Panc1 (cell line): Measurements from ENCODE around the gene GPR153. TPM values are rescaled to one million over a fixed set of nuclear protein-coding genes. Genes with fewer than 3 reads are reported as not detected.

Experiments used
- ATAC-seq: fragments of 200-7000 bp; cut with Tn5 transposase; 2 replicates; pipeline ENCODE4 v1.9.1; 2020; ENCODE audit warnings: mild to moderate bottlenecking, moderate library complexity
- BruUV-seq: library from RNA; stranded (reverse); fragments of 400-500 nt; replicated peaks from 2 replicates; lab custom pipeline; 2021; lab: Mats Ljungman, UMichigan
- CTCF ChIA-PET: fragments of 300-600 bp; sonication (Branson Sonifier 250); formaldehyde crosslinking; loops from one replicate; lab custom pipeline; 2022; ENCODE audit warnings: antibody characterized with exemption; lab: Charles Lee
- POLR2A ChIA-PET: fragments of 300-600 bp; sonication (Branson Sonifier 250); formaldehyde crosslinking; loops from one replicate; lab custom pipeline; 2022; ENCODE audit warnings: antibody characterized with exemption; lab: Charles Lee
- DNase-seq: peaks from one replicate; pipeline ENCODE4 v3.0.0-alpha.2; 2010; ENCODE audit warnings: low read depth, low spot score
- H3K27ac ChIP-seq: 2 replicates; pipeline ENCODE4 v1.5.1; 2011; ENCODE audit warnings: mild to moderate bottlenecking, low read length, inconsistent platforms
- H3K27me3 ChIP-seq: fragments of 200-500 bp; sonication (Bioruptor generic); 2 replicates; pipeline ENCODE4 v1.6.0; 2014; ENCODE audit warnings: low read length, inconsistent platforms; ENCODE audit not compliant: control insufficient read depth, insufficient read depth
- H3K36me3 ChIP-seq: fragments of 200-500 bp; sonication (Bioruptor generic); 2 replicates; pipeline ENCODE4 v1.5.1; 2014; ENCODE audit warnings: inconsistent platforms, mild to moderate bottlenecking, low read length, moderate library complexity; ENCODE audit not compliant: control insufficient read depth, insufficient read depth
- H3K4me1 ChIP-seq: 2 replicates; pipeline ENCODE4 v1.5.1; 2011; ENCODE audit warnings: inconsistent platforms, mild to moderate bottlenecking, low read length, moderate library complexity; ENCODE audit not compliant: control insufficient read depth, insufficient read depth
- H3K4me3 ChIP-seq, 2 experiments: 2 replicates each; pipeline ENCODE4 v1.5.1; 2011 to 2012; ENCODE audit warnings: low read depth in 2 of 2, low read length in 2 of 2, mild to moderate bottlenecking in 2 of 2, inconsistent platforms in 1 of 2, moderate library complexity in 1 of 2
- H3K9me3 ChIP-seq: fragments of 200-500 bp; sonication (Bioruptor generic); 2 replicates; pipeline ENCODE4 v1.5.1; 2014; ENCODE audit warnings: low read depth, mild to moderate bottlenecking, inconsistent platforms, low read length, moderate library complexity; ENCODE audit not compliant: control insufficient read depth, insufficient read depth
- CTCF ChIP-seq: fragments of 450-650 bp; IDR thresholded peaks from 2 replicates; pipeline ENCODE4 v1.5.1; 2017; ENCODE audit warnings: mild to moderate bottlenecking
- POLR2AphosphoS5 ChIP-seq: IDR thresholded peaks from 2 replicates; pipeline ENCODE4 v1.6.1; 2012; ENCODE audit warnings: mild to moderate bottlenecking, low read depth, low read length, moderate library complexity
- REST ChIP-seq, 2 experiments: IDR thresholded peaks; 2 replicates each; pipeline ENCODE4 v1.6.1; 2011 to 2012; ENCODE audit warnings: low read depth in 2 of 2, control low read depth in 1 of 2, low read length in 1 of 2, mild to moderate bottlenecking in 1 of 2, moderate library complexity in 1 of 2; ENCODE audit not compliant: insufficient read depth in 1 of 2
- SIN3A ChIP-seq: IDR thresholded peaks from 2 replicates; pipeline ENCODE4 v1.6.1; 2012; ENCODE audit warnings: low read depth, mild to moderate bottlenecking, low read length, moderate library complexity, borderline replicate concordance; ENCODE audit not compliant: insufficient read depth
- TCF7L2 ChIP-seq: IDR thresholded peaks from 2 replicates; pipeline ENCODE4 v1.6.1; 2011; ENCODE audit warnings: mild to moderate bottlenecking, low read depth, low read length, inconsistent platforms
- in situ Hi-C: cut with HindIII; loops from 2 replicates; pipeline ENCODE4 v1.10.0; 2016; ENCODE audit warnings: low sequenced_read_pairs, low pct_unique_long_range_greater_than_20kb
- intact Hi-C: fragments of 100-400 bp; cut with micrococcal nuclease; formaldehyde crosslinking; loops from one replicate; pipeline ENCODE4 v1.10.0; 2022; ENCODE audit not compliant: unreplicated experiment
- total RNA-seq: library from RNA; stranded (reverse); gene quantifications from one replicate; pipeline ENCODE4 v1.2.1, GENCODE V29; 2021; ENCODE audit not compliant: unreplicated experiment

GPR153 gene
- total RNA-seq, 1 experiment from 2014 or later: 5.5 TPM

GRCh38 chr1:6223617-6224016 is 37.3 kb downstream of the GPR153 start:
- H3K9me3 ChIP-seq: no peaks in the 10 kb centered on the region
- no peak for TF ChIP-seq REST (IDR thresholded peaks at IDR 0.05; ENCODE audit: insufficient read depth in 1 of 2, low read depth in 2 of 2, low read length in 1 of 2)
- TF ChIP-seq SIN3A: no peak
- no peak; the same call in 1 of the 2 replicates for TF ChIP-seq POLR2AphosphoS5
- TF ChIP-seq CTCF: no peak
- TF ChIP-seq TCF7L2: no peak
- peaks cover 10% of the 10 kb centered on the region; the same call in 1 of the 2 replicates for H3K36me3 ChIP-seq
- peaks cover 17% of the 10 kb centered on the region for H3K4me1 ChIP-seq
- peak overlapping the region; percentile 64; the same call in 1 of the 2 replicates for H3K27ac ChIP-seq
- H3K4me3 ChIP-seq: no peak overlapping the region
- in situ Hi-C loops (no loop called here), intact Hi-C loops (no loop called here)
- ATAC-seq: no peak
- DNase-seq: no peak
- BruUV-seq: TSS peak; percentile 89
- H3K27me3 ChIP-seq: no peaks in the 10 kb centered on the region
- ChIA-PET CTCF (no interaction called here), POLR2A (interaction anchor here (1.4 kb wide), 1 partner anchor 17 kb away, joined by 3 read pairs; the partner anchor contains the start of gene RNF207)

GRCh38 chr1:6222636-6223035 is 38.3 kb downstream of the GPR153 start:
- ChIA-PET CTCF (no interaction called here), POLR2A (no interaction called here)
- Histone ChIP-seq H3K27ac (no peak overlapping the region; the same call in 1 of the 2 replicates), H3K9me3 (no peaks in the 10 kb centered on the region), H3K4me1 (peaks cover 17% of the 10 kb centered on the region), H3K36me3 (peaks cover 10% of the 10 kb centered on the region; the same call in 1 of the 2 replicates), H3K27me3 (no peaks in the 10 kb centered on the region), H3K4me3 (no peak overlapping the region)
- TF ChIP-seq REST (IDR thresholded peaks at IDR 0.05; ENCODE audit: insufficient read depth in 1 of 2, low read depth in 2 of 2, low read length in 1 of 2) (no peak), CTCF (no peak), TCF7L2 (no peak), SIN3A (no peak), POLR2AphosphoS5 (no peak; the same call in 1 of the 2 replicates)
- in situ Hi-C loops: no loop called here
- intact Hi-C loops: no loop called here
- no TSS peak for BruUV-seq
- DNase-seq (no peak), ATAC-seq (0 out of 2 replicates have a peak, but pooled peaks have one; percentile 19)
